Measurements from ENCODE around the gene RNF17.

RNF17 gene

GRCh38 chr13:24875566-24875965 lies 111.6 kb downstream of the RNF17 start:
- no peaks in the 10 kb centered on the region for H3K27me3 ChIP-seq (ENCODE audit: insufficient read depth, low read length)
- no peaks in the 10 kb centered on the region for H3K9me3 ChIP-seq (ENCODE audit: low read length)
- no peak overlapping the region for H3K4me3 ChIP-seq (ENCODE audit: low read length)
- H3K36me3 ChIP-seq (ENCODE audit: insufficient read depth, low read length), result no peaks in the 10 kb centered on the region
- no peak overlapping the region for H2AFZ ChIP-seq (ENCODE audit: low read depth, low read length)
- no peaks in the 10 kb centered on the region for H3K4me1 ChIP-seq (ENCODE audit: insufficient read depth, low read length)

GRCh38 chr13:24877531-24877930 lies 113.6 kb downstream of the RNF17 start:
- no peak overlapping the region for H3K4me3 ChIP-seq (ENCODE audit: low read length)
- no peaks in the 10 kb centered on the region for H3K9me3 ChIP-seq (ENCODE audit: low read length)
- H3K27me3 ChIP-seq (ENCODE audit: insufficient read depth, low read length), result no peaks in the 10 kb centered on the region

GRCh38 chr13:24878340-24878739 lies 114.4 kb downstream of the RNF17 start:
- no peak overlapping the region for H3K4me3 ChIP-seq (ENCODE audit: low read length)
- no peaks in the 10 kb centered on the region for H3K9me3 ChIP-seq (ENCODE audit: low read length)
- no peak overlapping the region for H2AFZ ChIP-seq (ENCODE audit: low read depth, low read length)
- H3K27me3 ChIP-seq (ENCODE audit: insufficient read depth, low read length), result no peaks in the 10 kb centered on the region
- peaks cover 5% of the 10 kb centered on the region for H3K36me3 ChIP-seq (ENCODE audit: insufficient read depth, low read length)
- H3K4me1 ChIP-seq (ENCODE audit: insufficient read depth, low read length), result no peaks in the 10 kb centered on the region

More at GRCh38 chr13:24877531-24877930, 113.6 kb downstream of the RNF17 start:
- H3K4me1 ChIP-seq (ENCODE audit: insufficient read depth, low read length), result no peaks in the 10 kb centered on the region
- H3K36me3 ChIP-seq (ENCODE audit: insufficient read depth, low read length), result peaks cover 3% of the 10 kb centered on the region
- H2AFZ ChIP-seq (ENCODE audit: low read depth, low read length), result no peak overlapping the region

- H3K36me3 ChIP-seq (ENCODE audit: insufficient read depth, low read length), result peaks cover 30% of the 10 kb centered on the region
- H3K4me1 ChIP-seq (ENCODE audit: insufficient read depth, low read length), result no peaks in the 10 kb centered on the region
- no peak overlapping the region for H2AFZ ChIP-seq (ENCODE audit: low read depth, low read length)
- no peaks in the 10 kb centered on the region for H3K27me3 ChIP-seq (ENCODE audit: insufficient read depth, low read length)
- no peak overlapping the region for H3K4me3 ChIP-seq (ENCODE audit: low read length)
- H3K9me3 ChIP-seq (ENCODE audit: low read length), result no peaks in the 10 kb centered on the region
Observed at GRCh38 chr13:24882665-24883064, 118.7 kb downstream of the RNF17 start.

GRCh38 chr13:24887759-24888158 lies 123.8 kb downstream of the RNF17 start:
- Histone ChIP-seq H3K4me1 (ENCODE audit: insufficient read depth, low read length) (no peaks in the 10 kb centered on the region), H3K36me3 (ENCODE audit: insufficient read depth, low read length) (peaks cover 53% of the 10 kb centered on the region), H3K27me3 (ENCODE audit: insufficient read depth, low read length) (no peaks in the 10 kb centered on the region), H3K4me3 (ENCODE audit: low read length) (no peak overlapping the region), H3K9me3 (ENCODE audit: low read length) (no peaks in the 10 kb centered on the region), H2AFZ (ENCODE audit: low read depth, low read length) (no peak overlapping the region)

- H3K27me3 ChIP-seq (ENCODE audit: insufficient read depth, low read length), result no peaks in the 10 kb centered on the region
- H3K4me1 ChIP-seq (ENCODE audit: insufficient read depth, low read length), result no peaks in the 10 kb centered on the region
- H3K36me3 ChIP-seq (ENCODE audit: insufficient read depth, low read length), result peaks cover 58% of the 10 kb centered on the region
- no peaks in the 10 kb centered on the region for H3K9me3 ChIP-seq (ENCODE audit: low read length)
- no peak overlapping the region for H3K4me3 ChIP-seq (ENCODE audit: low read length)
- H2AFZ ChIP-seq (ENCODE audit: low read depth, low read length), result no peak overlapping the region
Observed at GRCh38 chr13:24888291-24888931, 124.4 kb downstream of the RNF17 start.

GRCh38 chr13:24890256-24890655 lies 126.3 kb downstream of the RNF17 start:
- no peaks in the 10 kb centered on the region for H3K9me3 ChIP-seq (ENCODE audit: low read length)
- H2AFZ ChIP-seq (ENCODE audit: low read depth, low read length), result no peak overlapping the region
- no peaks in the 10 kb centered on the region for H3K4me1 ChIP-seq (ENCODE audit: insufficient read depth, low read length)
- peaks cover 52% of the 10 kb centered on the region for H3K36me3 ChIP-seq (ENCODE audit: insufficient read depth, low read length)
- no peaks in the 10 kb centered on the region for H3K27me3 ChIP-seq (ENCODE audit: insufficient read depth, low read length)
- no peak overlapping the region for H3K4me3 ChIP-seq (ENCODE audit: low read length)

- Histone ChIP-seq H3K9me3 (ENCODE audit: low read length) (no peaks in the 10 kb centered on the region), H3K27me3 (ENCODE audit: insufficient read depth, low read length) (no peaks in the 10 kb centered on the region), H3K4me1 (ENCODE audit: insufficient read depth, low read length) (no peaks in the 10 kb centered on the region), H3K36me3 (ENCODE audit: insufficient read depth, low read length) (peaks cover 53% of the 10 kb centered on the region), H3K4me3 (ENCODE audit: low read length) (no peak overlapping the region), H2AFZ (ENCODE audit: low read depth, low read length) (no peak overlapping the region)
Observed at GRCh38 chr13:24891476-24892108, 127.6 kb downstream of the RNF17 start.

GRCh38 chr13:24892829-24893228 lies 128.9 kb downstream of the RNF17 start:
- no peak overlapping the region for H2AFZ ChIP-seq (ENCODE audit: low read depth, low read length)
- H3K9me3 ChIP-seq (ENCODE audit: low read length), result no peaks in the 10 kb centered on the region
- H3K4me3 ChIP-seq (ENCODE audit: low read length), result no peak overlapping the region
- no peaks in the 10 kb centered on the region for H3K4me1 ChIP-seq (ENCODE audit: insufficient read depth, low read length)
- peaks cover 61% of the 10 kb centered on the region for H3K36me3 ChIP-seq (ENCODE audit: insufficient read depth, low read length)
- no peaks in the 10 kb centered on the region for H3K27me3 ChIP-seq (ENCODE audit: insufficient read depth, low read length)

GRCh38 chr13:24893863-24894262 lies 129.9 kb downstream of the RNF17 start:
- H3K36me3 ChIP-seq (ENCODE audit: insufficient read depth, low read length), result peaks cover 64% of the 10 kb centered on the region
- no peak overlapping the region for H3K4me3 ChIP-seq (ENCODE audit: low read length)
- H2AFZ ChIP-seq (ENCODE audit: low read depth, low read length), result no peak overlapping the region

GRCh38 chr13:24894277-24894971 lies 130.5 kb downstream of the RNF17 start:
- no peaks in the 10 kb centered on the region for H3K9me3 ChIP-seq (ENCODE audit: low read length)
- no peak overlapping the region for H2AFZ ChIP-seq (ENCODE audit: low read depth, low read length)
- H3K4me3 ChIP-seq (ENCODE audit: low read length), result no peak overlapping the region
- H3K4me1 ChIP-seq (ENCODE audit: insufficient read depth, low read length), result no peaks in the 10 kb centered on the region
- peaks cover 69% of the 10 kb centered on the region for H3K36me3 ChIP-seq (ENCODE audit: insufficient read depth, low read length)
- H3K27me3 ChIP-seq (ENCODE audit: insufficient read depth, low read length), result no peaks in the 10 kb centered on the region

More at GRCh38 chr13:24893863-24894262, 129.9 kb downstream of the RNF17 start:
- no peaks in the 10 kb centered on the region for H3K4me1 ChIP-seq (ENCODE audit: insufficient read depth, low read length)
- H3K27me3 ChIP-seq (ENCODE audit: insufficient read depth, low read length), result no peaks in the 10 kb centered on the region
- H3K9me3 ChIP-seq (ENCODE audit: low read length), result no peaks in the 10 kb centered on the region

- no peaks in the 10 kb centered on the region for H3K9me3 ChIP-seq (ENCODE audit: low read length)
- no peak overlapping the region for H3K4me3 ChIP-seq (ENCODE audit: low read length)
- H2AFZ ChIP-seq (ENCODE audit: low read depth, low read length), result no peak overlapping the region
- peaks cover 68% of the 10 kb centered on the region for H3K36me3 ChIP-seq (ENCODE audit: insufficient read depth, low read length)
- no peaks in the 10 kb centered on the region for H3K27me3 ChIP-seq (ENCODE audit: insufficient read depth, low read length)
- no peaks in the 10 kb centered on the region for H3K4me1 ChIP-seq (ENCODE audit: insufficient read depth, low read length)
Observed at GRCh38 chr13:24894972-24895300, 131.0 kb downstream of the RNF17 start.

GRCh38 chr13:24896061-24896460 lies 132.1 kb downstream of the RNF17 start:
- H3K9me3 ChIP-seq (ENCODE audit: low read length), result no peaks in the 10 kb centered on the region
- H3K27me3 ChIP-seq (ENCODE audit: insufficient read depth, low read length), result no peaks in the 10 kb centered on the region
- H2AFZ ChIP-seq (ENCODE audit: low read depth, low read length), result no peak overlapping the region
- H3K4me1 ChIP-seq (ENCODE audit: insufficient read depth, low read length), result no peaks in the 10 kb centered on the region
- H3K36me3 ChIP-seq (ENCODE audit: insufficient read depth, low read length), result peaks cover 73% of the 10 kb centered on the region
- no peak overlapping the region for H3K4me3 ChIP-seq (ENCODE audit: low read length)
